ENCODE measurements around the gene OR56A1.
"Not testable (repeated sequence)": the region's sequence is repeated elsewhere in the genome, so short reads cannot be mapped to it uniquely, and the experiment has no call there.

The OR56A1 gene, protein sequence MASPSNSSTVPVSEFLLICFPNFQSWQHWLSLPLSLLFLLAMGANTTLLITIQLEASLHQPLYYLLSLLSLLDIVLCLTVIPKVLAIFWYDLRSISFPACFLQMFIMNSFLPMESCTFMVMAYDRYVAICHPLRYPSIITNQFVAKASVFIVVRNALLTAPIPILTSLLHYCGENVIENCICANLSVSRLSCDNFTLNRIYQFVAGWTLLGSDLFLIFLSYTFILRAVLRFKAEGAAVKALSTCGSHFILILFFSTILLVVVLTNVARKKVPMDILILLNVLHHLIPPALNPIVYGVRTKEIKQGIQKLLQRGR

DNA sequence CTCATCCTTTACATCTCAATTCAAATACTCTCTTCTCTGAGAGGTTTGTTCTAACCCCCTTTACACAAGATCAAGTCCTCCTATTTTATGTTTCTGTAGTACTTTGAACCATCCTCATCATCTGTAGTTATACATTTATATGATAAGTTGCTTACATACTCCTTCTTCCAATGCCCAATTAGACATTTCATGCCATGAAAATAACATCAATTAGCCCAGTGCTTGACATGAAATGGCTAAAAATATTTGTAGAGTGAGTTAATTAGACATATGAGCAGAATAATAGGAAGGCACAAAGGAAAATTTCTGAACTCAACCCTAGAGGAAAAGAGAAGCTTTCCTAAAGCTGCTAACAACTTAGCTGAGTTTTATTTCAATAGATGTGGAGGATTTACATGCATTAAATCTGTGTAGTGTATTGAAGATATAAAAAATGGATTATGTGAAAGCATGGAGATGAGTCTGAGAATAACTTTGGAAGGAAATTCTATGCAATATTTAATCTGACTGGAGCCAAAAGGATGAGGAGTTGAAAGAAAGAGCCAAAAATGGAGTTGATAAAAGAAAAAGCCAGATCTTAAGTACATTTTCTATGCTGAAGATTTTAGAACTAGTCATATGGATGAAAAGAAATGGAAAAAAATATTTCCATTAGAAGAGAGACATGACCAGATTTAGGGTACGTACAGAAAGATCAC is at the start of gene OR56A1:
Gene OR56A1, minus strand, starts transcription at position 51 of the 698 bp plus-strand sequence. CDS start 3,066 bp downstream, outside the sequence.
- DNase-seq (ENCODE audit: low read depth, low spot score), result no peak

GRCh38 chr11:6079463-6079862 is 48.9 kb upstream of the OR56A1 start:
- no peak for DNase-seq (ENCODE audit: low read depth, low spot score)

- DNase-seq (ENCODE audit: low read depth, low spot score), result peak; percentile 54
These were observed 47.2 kb upstream of the OR56A1 start for GRCh38 chr11:6077723-6078122.

DNA sequence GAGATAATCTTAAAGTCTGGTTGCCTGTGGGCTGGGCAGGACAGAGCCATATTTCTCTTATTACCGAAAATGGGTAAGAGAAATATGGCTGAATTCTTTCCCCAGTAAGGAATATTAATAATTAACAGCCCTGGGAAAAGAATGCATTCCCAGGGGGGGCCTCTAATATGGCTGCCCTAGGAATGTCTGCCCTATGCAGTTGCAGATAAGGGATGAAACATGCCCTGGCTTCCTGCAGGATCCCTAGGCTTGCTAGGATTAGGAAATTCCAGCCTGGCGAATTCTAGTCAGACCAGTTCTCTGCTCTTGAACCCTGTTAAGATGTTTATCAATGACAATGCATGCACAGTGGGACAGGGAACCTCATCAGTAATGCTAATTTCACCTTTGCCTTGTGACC is 45.9 kb upstream of the OR56A1 start:
- DNase-seq (ENCODE audit: low read depth, low spot score), result not testable (repeated sequence)

DNA sequence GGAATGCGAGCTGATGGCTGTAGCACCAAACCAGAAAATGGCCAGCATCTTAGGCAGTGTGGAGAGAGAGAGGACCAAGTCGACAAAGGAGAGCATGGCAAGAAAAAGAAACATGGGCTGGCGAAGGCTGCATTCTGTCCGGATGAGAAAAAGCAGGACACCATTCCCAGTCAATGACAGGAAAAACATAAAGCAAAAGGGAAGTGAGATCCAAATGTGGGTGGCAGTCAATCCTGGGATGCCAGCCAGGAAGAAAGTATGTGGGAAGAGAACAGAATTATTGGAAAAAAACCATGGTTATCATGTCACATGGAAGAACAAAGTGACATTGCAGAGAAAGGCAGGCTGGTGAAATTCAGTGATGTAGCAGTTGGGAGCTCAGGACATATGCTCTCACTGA is 36.9 kb upstream of the OR56A1 start:
- no peak for DNase-seq (ENCODE audit: low read depth, low spot score)

DNA sequence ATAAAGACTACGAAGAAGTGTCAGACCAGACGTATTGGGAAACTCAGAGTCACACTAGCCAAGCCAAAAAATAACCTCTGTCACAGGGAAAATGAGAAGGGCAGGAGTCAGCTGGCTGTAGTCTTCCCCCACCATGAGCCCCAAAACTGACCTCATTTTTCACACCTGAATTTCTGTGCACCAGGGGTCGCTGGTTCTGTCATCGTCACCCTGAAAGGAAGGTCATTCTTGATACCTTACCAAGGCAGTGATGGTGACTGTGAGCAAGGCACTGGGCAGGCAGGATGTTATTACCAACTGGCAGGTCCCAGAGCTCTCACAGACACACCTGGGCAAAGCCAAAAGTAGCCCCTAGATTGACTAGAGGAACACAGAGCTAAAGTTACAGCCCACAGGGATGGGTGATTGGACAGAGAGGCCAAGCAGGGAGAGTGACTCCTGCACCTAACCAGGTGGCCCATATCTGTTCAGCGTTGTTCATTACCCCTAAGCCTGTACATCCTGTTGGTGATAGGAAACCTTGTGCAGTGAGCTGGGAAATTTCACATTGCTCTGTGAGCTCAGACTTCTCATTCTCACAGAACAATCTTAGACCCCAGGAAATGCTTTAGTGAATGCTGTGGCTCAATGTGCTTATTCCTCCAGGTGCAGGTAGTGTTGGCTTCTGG is 32.3 kb upstream of the OR56A1 start:
- no peak for DNase-seq (ENCODE audit: low read depth, low spot score)

GRCh38 chr11:6061475-6061874 is 30.9 kb upstream of the OR56A1 start:
- DNase-seq (ENCODE audit: low read depth, low spot score), result no peak

GRCh38 chr11:6057452-6057851 is 26.9 kb upstream of the OR56A1 start:
- no peak for DNase-seq (ENCODE audit: low read depth, low spot score)

GRCh38 chr11:6055569-6055968 is 25.0 kb upstream of the OR56A1 start:
- no peak for DNase-seq (ENCODE audit: low read depth, low spot score)

GRCh38 chr11:6052374-6052773 is 21.8 kb upstream of the OR56A1 start:
- no peak for DNase-seq (ENCODE audit: low read depth, low spot score)

GRCh38 chr11:6040874-6041273 is 10.3 kb upstream of the OR56A1 start:
- no peak for DNase-seq (ENCODE audit: low read depth, low spot score)

- DNase-seq (ENCODE audit: low read depth, low spot score), result no peak
These were observed 3.1 kb downstream of the OR56A1 start for GRCh38 chr11:6027501-6027900.

DNA sequence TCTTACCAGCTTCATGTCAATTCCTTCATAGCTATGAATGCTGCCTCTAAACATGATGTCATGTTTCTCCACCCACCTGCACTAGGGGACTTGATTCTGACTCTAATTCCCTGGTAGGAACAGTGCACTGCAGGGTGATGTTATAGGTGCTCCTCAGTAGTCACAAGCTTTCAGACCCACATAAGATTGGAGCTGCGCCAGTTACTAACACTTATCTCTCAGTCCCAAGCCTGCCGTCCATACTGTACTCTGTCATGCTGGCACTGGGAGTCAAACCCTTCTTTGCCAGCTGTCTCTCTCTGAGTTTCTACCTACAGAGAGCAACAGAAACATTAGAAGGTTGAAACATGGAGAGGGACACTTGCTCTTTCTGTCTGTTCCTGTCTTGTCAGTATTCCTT is 5.5 kb downstream of the OR56A1 start:
- no peak for DNase-seq (ENCODE audit: low read depth, low spot score)

DNA sequence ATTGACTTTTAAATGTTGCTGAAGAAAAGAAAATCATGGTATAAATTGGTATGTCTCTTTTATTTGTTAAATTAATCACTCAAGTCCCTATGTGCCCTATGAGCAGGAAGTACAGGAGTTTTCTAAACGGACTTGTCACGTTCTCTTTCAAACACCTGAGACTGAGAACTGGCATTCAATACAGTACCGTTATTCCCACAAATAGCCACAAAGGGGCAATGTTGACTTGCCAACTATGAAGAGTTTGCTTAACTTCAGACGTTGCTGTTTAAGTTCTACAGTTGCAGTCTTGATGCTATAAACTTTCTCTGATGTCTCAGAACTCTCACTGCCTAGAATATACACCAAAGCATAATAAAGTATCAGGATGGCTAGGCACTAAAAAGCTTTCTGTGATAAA is 7.6 kb downstream of the OR56A1 start:
- peak; percentile 37 for DNase-seq (ENCODE audit: low read depth, low spot score)

GRCh38 chr11:6013042-6013441 is 17.5 kb downstream of the OR56A1 start:
- no peak for DNase-seq (ENCODE audit: low read depth, low spot score)

DNA sequence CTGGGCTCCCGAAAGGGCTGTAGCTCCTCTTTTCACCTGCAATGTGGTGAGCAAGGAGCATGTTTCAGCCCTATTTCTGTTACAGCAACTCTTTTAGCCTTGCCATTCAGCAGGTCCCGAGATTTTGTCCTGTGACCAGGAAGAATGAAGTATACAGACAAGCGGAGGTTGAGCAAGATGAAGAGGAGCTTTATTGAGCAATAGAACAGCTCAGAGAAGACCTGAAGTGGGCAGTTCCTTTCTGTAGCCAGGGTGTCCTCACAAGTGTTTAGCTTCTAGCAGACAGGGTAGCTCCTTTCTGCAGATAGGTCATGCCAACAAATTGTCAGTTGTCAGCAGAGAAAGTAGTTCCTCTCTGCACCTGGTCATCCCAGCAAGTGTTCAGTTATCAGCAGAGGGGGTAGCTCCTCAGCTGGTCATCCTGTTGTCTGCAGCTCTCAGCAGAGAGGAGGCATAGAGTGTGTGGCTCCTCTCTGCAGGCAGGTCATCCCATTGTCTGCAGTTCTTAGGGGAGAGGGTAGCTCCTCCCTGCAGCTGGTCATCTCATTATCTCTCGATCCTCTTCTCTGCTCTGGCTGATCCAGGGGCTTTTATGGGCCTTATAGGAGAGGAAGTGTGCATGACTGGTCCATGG is 18.4 kb downstream of the OR56A1 start:
- DNase-seq (ENCODE audit: low read depth, low spot score), result no peak

DNA sequence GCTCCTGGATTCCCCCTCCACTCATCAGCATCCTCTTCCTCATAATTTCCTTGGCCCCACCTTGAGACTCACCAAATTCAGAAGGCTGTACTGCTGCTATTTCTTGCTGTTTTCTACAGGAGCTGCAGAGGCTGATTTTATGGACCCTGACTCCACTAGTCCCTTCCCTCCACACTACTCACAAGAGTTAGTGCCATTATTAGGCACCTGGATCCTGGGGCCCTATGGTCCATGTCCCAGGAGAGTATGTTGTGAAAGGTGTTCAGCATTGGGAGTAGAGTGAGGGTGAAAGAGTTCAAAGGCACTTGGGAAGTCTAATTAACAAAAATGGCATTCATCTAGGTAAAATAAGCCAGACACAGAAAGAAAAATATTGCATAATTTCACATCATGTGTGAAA is 23.7 kb downstream of the OR56A1 start, which contains the start of gene OR56A4:
Gene OR56A4, minus strand, starts transcription at position 101 of the 400 bp plus-strand sequence. CDS start 3,954 bp downstream, outside the sequence.
- DNase-seq (ENCODE audit: low read depth, low spot score), result no peak

DNA sequence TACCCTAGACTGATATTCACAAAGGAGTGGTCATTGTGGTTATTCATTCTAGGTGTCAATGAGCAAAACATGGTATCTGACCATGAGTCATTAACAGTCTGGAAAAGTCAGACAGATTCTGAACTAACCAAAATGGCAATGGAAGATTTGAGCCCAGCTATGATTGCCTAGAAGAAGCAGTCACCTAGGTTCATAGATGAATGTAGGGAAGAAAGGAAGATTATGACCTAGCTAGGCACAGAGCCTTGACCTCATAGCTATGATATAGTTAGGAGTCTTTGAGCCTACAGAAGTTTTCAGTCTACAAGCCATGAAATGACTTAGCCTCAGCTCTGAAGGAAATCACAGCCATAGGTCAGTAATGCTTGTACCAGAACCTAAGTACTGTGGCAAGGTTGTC is 24.2 kb downstream of the OR56A1 start:
- no peak for DNase-seq (ENCODE audit: low read depth, low spot score)

GRCh38 chr11:6002202-6002699 is 28.3 kb downstream of the OR56A1 start:
- DNase-seq (ENCODE audit: low read depth, low spot score), result no peak

DNA sequence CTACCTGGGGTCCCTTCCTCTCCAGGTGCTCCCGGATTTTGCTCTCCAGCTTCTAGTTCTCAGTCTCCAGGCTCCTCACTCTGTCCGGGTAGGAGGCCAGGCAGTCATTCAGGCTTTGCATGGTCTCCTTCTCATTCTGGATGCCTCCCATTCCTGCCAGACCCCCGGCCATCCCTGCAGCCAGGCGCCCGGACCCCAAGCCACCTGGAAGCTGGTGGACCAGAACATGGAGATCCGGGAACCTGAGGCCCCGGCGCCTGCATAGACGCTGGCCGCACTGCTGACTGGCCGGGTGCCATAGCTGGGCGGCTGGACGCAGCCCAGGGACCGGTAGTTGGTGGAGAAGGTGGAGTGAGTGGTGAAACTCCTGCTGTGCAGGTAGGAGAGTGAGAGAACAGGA is 35.8 kb downstream of the OR56A1 start:
- no peak for DNase-seq (ENCODE audit: low read depth, low spot score)

DNA sequence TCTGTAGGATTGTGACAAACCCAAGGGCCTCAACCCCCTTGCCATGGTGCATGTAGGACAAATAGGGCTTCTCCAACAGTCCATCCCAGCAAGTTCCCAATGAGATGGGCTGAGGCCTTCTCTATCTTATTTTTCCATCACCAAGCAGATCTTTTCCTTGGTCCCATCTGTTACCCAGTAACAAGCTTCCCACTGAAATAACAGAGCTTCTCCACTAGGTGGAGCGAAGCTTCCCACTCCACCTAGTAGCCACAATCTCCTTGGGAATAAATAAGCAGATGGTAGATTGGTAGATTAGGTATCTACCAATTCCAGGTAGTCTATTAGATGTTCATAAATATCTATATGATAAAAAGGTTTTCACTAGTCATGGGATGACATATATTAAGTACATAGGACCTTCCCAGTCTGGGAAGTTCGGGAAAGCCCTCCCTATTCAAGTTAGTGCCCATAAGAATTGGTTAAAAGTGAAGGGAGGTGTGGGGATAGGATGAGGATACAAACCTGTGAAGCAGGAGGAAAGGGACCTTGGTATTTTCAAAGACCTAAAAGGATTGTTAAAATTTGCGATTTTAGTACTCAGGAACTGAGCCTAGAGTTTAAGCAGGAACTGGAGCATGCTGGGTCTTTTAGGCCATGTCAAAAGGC is 37.8 kb downstream of the OR56A1 start:
- peak; percentile 16 for DNase-seq (ENCODE audit: low read depth, low spot score)

Data from ELF-1 (cell line).